ENCODE results near the gene IQCC. TPM values are rescaled to one million over a fixed set of nuclear protein-coding genes. Genes with fewer than 3 reads are reported as not detected.

IQCC gene
- polyA plus RNA-seq, 1 of the 3 experiments (the other 2 are of a cell fraction): 2.4 TPM

DNA sequence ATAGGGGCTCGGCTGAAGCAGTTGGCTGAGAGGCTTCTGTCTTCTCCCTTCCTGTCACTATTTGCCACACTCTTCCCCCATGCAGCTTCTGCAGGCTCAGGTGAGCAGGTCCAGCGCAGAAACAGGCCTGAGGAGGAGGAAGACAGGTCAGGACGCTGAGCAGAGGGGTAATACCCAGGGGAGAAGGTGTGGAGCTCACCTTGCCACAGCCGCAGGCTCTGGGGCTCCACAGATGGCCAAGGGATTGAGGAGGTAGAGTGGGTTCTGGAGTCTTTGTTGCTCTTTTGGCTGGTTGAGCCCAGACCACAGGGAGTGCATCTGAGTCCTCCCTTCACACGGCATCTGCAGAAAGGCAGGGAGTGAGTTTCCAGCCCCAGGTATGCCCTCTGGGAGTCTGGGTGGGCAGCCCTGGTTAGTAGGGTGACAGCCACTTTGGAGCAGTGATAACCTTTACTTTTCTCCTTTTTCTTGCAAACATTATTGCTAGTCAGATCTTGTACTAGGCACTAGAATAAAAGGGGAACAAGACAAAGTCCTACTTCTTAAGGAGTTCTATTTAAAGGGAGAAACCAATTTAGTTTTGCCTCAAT, 26.5 kb downstream of the IQCC start:
- Histone ChIP-seq H3K27me3 (ENCODE audit: insufficient read depth) (no peaks in the 10 kb centered on the region), H3K79me2 (ENCODE audit: insufficient read depth) (no peaks in the 10 kb centered on the region), H2AFZ (ENCODE audit: low read depth) (no peak overlapping the region), H3K9me3 (no peaks in the 10 kb centered on the region), H4K20me1 (ENCODE audit: insufficient read depth) (no peaks in the 10 kb centered on the region), H3K4me1 (ENCODE audit: control insufficient read depth in 1 of 2, insufficient read depth in 2 of 2, low read depth in 1 of 2, low read length in 1 of 2) (peaks cover 0 to 12% of the 10 kb centered on the region in 2 experiments; a peak in 1 of 4 replicates), H3K27ac (ENCODE audit: low read depth in 2 of 2, low read length in 1 of 2) (no peak overlapping the region), H3K4me2 (no peak overlapping the region), H3K9ac (no peak overlapping the region), H3K4me3 (ENCODE audit: low read depth in 2 of 2, low read length in 1 of 2) (no peak overlapping the region), H3K36me3 (replicated peaks in 1 of 2; ENCODE audit: control insufficient read depth in 1 of 2, insufficient read depth in 2 of 2, low read length in 1 of 2) (peaks cover 35 to 36% of the 10 kb centered on the region in 2 experiments), H3K9me2 (no peaks in the 10 kb centered on the region), H3F3A (replicated peaks; ENCODE audit: insufficient read depth) (peaks cover 26% of the 10 kb centered on the region)
- TF ChIP-seq POLR2AphosphoS5 (IDR thresholded peaks at IDR 0.05; ENCODE audit: low read depth, low read length): peak; percentile 22; the same call in 1 of the 2 replicates
- no peak for TF ChIP-seq EZH2phosphoT487 (IDR thresholded peaks at IDR 0.05; ENCODE audit: borderline replicate concordance, low read depth)
- ChIA-PET CTCF (interaction anchor here (0.6 to 1.4 kb wide), 3 partner anchors 9 to 511 kb away, joined by 3 to 5 read pairs (median 4); no protein-coding TSS in a partner anchor), POLR2A (interaction anchor here (0.7 kb wide), 1 partner anchor 10 kb away, joined by 3 read pairs; no protein-coding TSS in a partner anchor)
- WGBS (ENCODE audit: low lambda C conversion rate): 82% methylated on average over 5 of the region's 5 CpGs
- no peak for DNase-seq

DNA sequence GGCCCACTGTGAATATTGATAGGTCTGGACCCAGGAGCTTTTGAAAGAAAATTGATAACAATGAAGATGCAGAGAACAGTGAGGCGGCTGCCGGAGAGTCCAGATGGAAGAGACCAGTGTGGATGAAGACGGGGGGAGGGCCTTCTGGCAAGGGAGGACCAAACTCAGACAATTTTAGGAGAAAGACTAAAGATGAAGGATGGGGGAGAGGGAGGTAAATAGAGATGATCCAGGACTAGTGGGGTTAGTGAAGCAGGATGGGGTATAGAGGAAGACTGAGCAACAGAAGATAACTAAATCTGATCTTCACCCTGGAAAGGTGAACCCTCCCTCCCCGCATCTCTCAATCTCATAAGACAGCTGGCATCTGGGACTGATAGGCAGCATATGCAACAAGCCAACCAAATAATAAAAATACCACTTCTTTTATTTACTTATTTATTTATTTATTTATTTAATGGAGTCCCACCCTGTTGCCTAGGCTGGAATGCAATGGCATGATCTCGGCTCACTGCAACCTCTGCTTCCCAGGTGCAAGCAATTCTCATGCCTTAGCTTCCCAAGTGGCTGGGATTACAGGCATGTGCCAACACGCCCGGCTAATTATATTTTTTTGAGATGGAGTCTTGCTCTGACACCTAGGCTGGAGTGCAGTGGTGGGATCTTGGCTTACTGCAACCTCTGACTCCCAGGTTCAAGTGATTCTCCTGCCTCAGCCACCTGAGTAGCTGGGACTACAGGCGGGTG, 27.3 kb downstream of the IQCC start:
- Histone ChIP-seq H3K79me2 (ENCODE audit: insufficient read depth) (no peaks in the 10 kb centered on the region), H3K4me3 (ENCODE audit: low read depth in 2 of 2, low read length in 1 of 2) (no peak overlapping the region), H3K9ac (no peak overlapping the region), H3K4me1 (ENCODE audit: control insufficient read depth in 1 of 2, insufficient read depth in 2 of 2, low read depth in 1 of 2, low read length in 1 of 2) (peaks cover 0 to 12% of the 10 kb centered on the region in 2 experiments; a peak in 1 of 4 replicates), H3F3A (replicated peaks; ENCODE audit: insufficient read depth) (peaks cover 34% of the 10 kb centered on the region), H4K20me1 (ENCODE audit: insufficient read depth) (no peaks in the 10 kb centered on the region), H3K9me3 (no peaks in the 10 kb centered on the region), H3K9me2 (no peaks in the 10 kb centered on the region), H3K36me3 (replicated peaks in 1 of 2; ENCODE audit: control insufficient read depth in 1 of 2, insufficient read depth in 2 of 2, low read length in 1 of 2) (peaks cover 30 to 31% of the 10 kb centered on the region in 2 experiments), H3K4me2 (no peak overlapping the region), H3K27me3 (ENCODE audit: insufficient read depth) (no peaks in the 10 kb centered on the region), H2AFZ (ENCODE audit: low read depth) (no peak overlapping the region), H3K27ac (ENCODE audit: low read depth in 2 of 2, low read length in 1 of 2) (no peak overlapping the region)
- TF ChIP-seq YY1 (IDR thresholded peaks at IDR 0.05; ENCODE audit: low read depth) (no peak), CHD2 (IDR thresholded peaks at IDR 0.05; ENCODE audit: low read length, partially characterized antibody) (no peak), RAD21 (IDR thresholded peaks at IDR 0.05; ENCODE audit: low read length) (no peak), GABPA (IDR thresholded peaks at IDR 0.05; ENCODE audit: low read depth) (no peak), RCOR1 (IDR thresholded peaks at IDR 0.05; ENCODE audit: low read length) (no peak), ZBTB33 (IDR thresholded peaks at IDR 0.05; ENCODE audit: borderline replicate concordance, low read depth) (no peak), GATA2 (CRISPR knock-in tag; IDR thresholded peaks at IDR 0.05) (no peak), JUND (IDR thresholded peaks at IDR 0.05) (no peak)
- TF ChIP-seq, protein P1, sequence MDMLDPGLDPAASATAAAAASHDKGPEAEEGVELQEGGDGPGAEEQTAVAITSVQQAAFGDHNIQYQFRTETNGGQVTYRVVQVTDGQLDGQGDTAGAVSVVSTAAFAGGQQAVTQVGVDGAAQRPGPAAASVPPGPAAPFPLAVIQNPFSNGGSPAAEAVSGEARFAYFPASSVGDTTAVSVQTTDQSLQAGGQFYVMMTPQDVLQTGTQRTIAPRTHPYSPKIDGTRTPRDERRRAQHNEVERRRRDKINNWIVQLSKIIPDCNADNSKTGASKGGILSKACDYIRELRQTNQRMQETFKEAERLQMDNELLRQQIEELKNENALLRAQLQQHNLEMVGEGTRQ (IDR thresholded peaks at IDR 0.05; ENCODE audit: borderline replicate concordance, low read depth, low read length): no peak
- TF ChIP-seq, protein P2, sequence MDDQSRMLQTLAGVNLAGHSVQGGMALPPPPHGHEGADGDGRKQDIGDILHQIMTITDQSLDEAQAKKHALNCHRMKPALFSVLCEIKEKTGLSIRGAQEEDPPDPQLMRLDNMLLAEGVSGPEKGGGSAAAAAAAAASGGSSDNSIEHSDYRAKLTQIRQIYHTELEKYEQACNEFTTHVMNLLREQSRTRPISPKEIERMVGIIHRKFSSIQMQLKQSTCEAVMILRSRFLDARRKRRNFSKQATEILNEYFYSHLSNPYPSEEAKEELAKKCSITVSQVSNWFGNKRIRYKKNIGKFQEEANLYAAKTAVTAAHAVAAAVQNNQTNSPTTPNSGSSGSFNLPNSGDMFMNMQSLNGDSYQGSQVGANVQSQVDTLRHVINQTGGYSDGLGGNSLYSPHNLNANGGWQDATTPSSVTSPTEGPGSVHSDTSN (IDR thresholded peaks at IDR 0.05): no peak
- TF ChIP-seq, protein P3, sequence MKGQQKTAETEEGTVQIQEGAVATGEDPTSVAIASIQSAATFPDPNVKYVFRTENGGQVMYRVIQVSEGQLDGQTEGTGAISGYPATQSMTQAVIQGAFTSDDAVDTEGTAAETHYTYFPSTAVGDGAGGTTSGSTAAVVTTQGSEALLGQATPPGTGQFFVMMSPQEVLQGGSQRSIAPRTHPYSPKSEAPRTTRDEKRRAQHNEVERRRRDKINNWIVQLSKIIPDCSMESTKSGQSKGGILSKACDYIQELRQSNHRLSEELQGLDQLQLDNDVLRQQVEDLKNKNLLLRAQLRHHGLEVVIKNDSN (IDR thresholded peaks at IDR 0.05; ENCODE audit: borderline replicate concordance, low read depth): no peak
- POLR2A ChIA-PET: interaction anchor here (0.7 kb wide), 1 partner anchor 10 kb away, joined by 3 read pairs; no protein-coding TSS in a partner anchor
- WGBS (ENCODE audit: low lambda C conversion rate): 96% methylated on average over 8 of the region's 8 CpGs
- CTCF ChIA-PET: interaction anchor here (0.6 kb wide), 1 partner anchor 17 kb away, joined by 3 read pairs; no protein-coding TSS in a partner anchor
- no peak for DNase-seq
